ENCODE results near the gene NAP1L1.

NAP1L1 gene

DNA sequence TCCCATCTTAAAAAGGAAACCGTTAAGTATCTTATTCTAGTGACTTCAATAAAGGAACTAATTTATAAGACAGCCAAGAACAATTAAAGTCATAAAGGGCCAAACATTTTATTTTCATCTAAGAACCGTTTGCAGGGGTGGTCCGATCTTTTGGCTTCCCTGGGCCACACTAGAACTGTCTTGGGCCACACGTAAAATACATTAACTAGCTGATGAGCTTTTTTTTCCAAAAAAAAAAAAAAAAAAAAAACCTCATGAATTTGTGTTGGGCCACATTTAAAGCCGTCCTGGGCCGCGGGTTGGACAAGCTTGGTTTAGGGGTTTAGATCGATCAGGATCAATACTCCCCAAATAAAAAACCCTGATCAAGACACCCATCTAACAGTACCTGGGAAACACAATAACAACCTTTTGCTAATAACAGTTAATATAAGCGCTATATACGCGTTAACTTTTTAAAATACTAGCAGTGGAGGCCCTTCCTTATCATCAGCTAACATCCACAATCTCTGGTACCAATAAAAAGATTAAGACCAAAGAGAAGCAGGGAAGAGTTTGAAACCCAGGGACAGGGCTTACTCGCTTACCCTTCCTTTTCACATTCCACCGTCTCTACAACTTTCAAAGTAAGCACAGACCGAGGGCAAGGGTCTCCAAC is 1.1 kb downstream of the NAP1L1 start:
- no peak for DNase-seq

DNA sequence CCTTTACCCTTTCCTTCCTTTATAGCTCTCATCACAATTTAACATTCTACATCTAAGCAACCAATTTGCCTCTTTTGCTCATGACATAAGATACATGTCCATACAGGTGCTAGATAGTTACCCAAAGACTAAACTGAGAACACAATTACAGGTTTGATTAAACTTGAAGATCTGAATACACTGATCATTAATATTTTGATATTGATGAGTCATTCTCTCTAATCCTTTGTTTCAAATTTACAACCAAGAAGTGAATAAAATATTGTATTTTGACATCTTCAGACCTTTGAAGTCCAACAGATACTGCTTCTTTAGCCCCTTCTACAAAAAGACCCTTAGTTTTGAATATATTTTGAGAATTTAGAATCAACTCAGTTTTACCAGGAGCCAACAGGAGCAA is 2.6 kb downstream of the NAP1L1 start:
- no peak for DNase-seq

DNA sequence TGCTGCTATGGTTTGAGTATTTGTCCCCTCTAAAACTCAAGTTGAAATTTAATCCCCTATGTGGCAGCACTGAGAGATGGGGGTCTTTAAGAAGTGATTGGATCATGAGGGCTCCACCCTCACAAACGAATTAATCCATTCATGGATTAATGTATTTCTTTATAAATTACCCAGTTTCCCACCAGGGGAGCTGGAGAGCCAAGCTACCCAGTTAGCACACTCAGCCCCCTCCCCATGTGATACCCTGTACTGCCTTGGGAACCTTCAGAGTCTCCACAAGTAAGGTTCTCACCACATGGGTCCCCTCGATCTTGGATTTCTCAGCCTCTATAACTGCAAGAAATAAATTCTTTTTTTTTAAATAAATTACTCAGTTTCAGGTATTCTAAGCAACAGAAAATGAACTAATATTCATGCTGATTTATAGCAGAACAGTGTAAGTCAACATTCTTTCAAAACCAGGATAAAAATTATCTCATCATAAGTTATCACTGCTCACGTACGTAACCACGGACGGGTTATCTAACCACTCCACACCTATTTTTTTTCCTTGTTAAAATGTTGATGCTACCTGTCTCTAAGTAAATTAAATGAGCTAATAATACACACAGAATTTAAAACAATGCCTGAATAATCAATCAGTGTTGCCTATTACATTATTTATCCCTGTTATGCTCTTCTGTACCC is 3.6 kb downstream of the NAP1L1 start:
- DNase-seq = no peak

- no peak for DNase-seq
Measured at GRCh38 chr12:76080017-76080728, 4.3 kb downstream of the NAP1L1 start.

GRCh38 chr12:76078748-76079147 is 5.7 kb downstream of the NAP1L1 start:
- DNase-seq = no peak

DNA sequence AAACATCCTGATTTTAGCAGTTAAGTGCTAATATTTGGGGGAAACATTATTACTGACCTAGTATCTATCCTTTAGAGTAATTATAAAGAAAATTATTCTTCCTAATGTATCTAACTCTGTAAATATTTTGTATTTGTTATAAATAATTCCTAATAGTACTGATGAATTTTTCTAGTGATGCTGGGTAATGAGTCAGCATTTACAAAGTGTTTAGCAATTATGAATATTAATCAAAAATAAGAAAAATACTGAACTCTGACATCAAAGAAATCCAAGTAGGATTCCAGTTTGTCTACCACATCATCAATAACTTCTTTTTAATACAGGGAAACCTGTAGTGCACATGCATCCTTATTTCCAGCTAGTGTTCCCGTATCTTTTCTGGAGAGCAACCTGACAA is 9.0 kb downstream of the NAP1L1 start:
- DNase-seq = no peak

GRCh38 chr12:76074701-76075336 is 9.7 kb downstream of the NAP1L1 start:
- no peak for DNase-seq

DNA sequence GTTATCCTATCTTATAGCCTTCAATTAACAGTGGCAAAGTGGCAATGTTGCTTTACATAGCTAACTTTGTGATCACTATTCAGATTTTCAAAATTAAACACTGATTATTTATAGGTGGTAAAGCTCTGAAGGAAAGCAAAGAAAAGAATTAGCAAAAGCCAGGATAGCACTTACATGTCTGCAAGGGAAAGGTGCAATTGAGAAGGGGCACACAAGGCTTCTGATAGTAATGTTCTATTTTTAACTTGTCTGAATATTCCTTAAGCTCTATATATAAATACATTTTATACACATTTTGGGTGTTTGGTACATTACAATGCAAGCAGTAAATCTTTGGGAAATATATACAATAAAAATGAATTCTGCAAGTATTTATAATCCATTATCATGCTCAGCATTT is 10.9 kb downstream of the NAP1L1 start:
- no peak for DNase-seq

- DNase-seq = no peak
Measured at GRCh38 chr12:76072568-76072967, 11.9 kb downstream of the NAP1L1 start.

DNA sequence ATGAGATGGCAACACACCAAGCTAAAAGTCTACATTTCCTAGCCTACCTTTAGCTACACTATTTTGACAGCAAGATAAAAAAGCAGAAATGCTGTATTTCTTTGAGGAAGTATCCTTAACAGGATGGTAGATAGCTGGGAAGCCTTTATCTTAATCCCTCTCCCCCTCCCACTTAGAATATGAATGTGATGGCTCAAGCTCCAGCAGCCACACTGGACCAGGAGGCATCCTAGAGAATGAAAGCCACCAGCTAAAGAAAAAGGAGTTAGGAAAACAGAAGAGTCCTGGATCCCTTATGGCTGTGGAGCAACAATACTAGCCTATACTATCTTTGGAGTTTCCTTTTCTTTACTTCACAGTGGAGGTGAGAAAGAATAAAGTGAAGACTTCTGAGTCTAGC is 15.1 kb downstream of the NAP1L1 start:
- DNase-seq = no peak

DNA sequence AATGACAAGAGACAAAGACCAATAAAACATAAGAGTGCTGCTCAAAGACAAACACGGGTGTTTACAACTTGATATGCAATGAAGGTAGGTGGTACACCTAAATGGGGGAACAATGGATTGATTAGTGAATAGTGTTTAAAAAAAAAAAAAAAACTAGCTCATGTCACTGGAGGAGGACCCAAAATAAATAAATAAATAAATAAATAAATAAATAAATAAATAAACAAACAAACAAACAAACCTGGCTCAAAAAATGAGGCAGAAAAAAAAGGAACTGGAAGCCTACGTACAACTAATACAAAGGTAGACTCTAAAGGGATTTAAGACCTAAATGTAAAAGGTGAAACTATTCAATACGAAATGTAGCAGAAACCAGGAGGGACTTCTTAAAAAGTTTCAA is 18.6 kb downstream of the NAP1L1 start:
- no peak for DNase-seq

DNA sequence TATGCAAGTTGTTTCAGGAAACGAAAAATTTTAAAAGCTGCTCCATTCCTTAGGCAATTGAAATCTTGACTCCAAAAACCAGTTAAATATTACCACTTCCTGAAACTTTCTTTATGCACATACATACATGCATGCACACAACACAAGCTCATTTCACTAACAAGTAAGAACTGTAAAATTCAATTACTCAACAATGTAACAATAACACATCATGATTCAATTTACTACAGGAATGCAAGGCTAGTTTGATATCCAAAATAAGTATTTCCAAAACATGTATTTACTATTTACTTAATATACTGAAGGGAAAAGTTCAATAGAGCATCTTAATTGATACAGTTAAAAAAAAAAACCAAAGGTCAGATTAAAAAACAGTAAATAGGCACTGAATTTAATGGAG is 19.6 kb downstream of the NAP1L1 start:
- no peak for DNase-seq

DNA sequence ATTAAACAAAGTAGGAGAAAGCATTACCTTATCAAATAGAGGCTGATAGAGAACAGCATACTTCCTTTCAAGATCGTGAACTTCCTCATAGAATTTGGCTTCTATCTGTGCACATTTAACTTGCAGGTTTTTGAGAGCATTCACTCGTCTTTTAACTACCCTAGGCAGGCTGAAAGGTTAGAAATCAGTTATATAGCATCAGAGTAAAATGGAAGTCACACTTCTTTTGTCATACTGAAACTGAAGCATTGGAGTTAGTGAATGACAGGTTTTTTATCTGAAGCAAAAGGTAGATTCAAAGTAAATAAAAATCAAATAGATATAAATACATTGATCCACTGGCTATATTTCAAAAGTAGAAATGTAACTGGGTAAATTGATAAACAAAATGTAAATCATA is 24.4 kb downstream of the NAP1L1 start:
- DNase-seq = no peak

DNA sequence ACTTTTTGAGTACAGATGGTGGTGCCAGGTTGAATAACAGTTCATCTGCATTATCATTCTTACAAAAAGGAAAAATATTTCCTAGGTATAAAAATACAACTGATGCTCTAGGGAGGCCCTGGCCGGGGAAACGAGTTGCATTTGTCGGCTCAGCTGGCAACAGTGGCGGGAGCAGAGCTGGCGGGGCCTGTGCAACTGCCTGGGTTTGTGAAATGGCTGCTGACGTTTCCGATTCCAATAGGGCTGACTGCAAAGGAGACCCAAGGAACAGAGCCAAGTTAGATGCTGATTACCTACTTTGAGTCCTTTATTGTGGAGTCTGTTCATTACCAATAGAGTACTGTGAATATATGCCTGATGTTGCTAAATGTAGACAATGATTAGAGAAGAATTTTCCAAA is 27.2 kb downstream of the NAP1L1 start:
- no peak for DNase-seq

DNA sequence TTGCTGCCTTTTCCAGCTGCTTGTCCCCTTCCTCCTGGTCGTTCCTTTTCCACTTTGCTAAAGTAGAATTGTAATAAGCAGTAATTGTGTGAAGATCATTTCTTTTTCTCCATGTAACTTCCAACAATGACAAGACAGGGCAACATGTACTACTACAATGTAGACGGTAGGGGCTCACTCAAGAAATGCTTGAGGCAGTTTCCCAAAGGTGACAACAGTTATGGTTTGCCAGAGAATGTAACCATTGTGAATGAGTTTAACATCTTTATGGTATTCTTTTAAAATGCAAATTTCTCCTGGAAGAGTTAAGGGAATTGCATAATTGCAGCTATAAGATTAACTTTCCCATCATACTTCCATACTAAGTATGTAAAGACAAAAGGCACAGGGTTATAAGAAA is 29.1 kb downstream of the NAP1L1 start:
- no peak for DNase-seq

GRCh38 chr12:76049575-76050251 is 34.8 kb downstream of the NAP1L1 start:
- DNase-seq = no peak

GRCh38 chr12:76047742-76048141 is 36.7 kb downstream of the NAP1L1 start:
- no peak for DNase-seq

- DNase-seq = no peak
Measured at GRCh38 chr12:76047060-76047459, 37.4 kb downstream of the NAP1L1 start.

DNA sequence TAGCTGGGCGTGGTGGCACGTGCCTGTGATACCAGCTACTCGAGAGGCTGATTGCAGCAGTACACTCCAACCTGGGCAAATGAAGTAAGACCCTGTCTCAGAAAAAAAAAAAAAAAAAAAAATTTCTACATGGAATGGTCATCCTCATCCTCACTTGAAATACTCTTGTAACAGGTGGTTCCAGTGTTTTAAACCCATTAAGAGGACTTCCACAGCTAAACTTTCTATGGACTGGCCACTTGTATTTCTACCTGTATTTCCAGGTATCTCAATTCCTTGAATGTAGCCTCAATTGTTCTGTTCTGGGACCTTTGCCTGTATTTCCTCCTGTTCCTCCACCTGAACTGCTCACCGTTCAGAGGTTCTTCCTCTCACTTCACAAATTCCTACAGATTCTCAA is 41.1 kb downstream of the NAP1L1 start:
- no peak for DNase-seq

- DNase-seq = no peak
Measured at GRCh38 chr12:76042147-76042546, 42.3 kb downstream of the NAP1L1 start.

DNA sequence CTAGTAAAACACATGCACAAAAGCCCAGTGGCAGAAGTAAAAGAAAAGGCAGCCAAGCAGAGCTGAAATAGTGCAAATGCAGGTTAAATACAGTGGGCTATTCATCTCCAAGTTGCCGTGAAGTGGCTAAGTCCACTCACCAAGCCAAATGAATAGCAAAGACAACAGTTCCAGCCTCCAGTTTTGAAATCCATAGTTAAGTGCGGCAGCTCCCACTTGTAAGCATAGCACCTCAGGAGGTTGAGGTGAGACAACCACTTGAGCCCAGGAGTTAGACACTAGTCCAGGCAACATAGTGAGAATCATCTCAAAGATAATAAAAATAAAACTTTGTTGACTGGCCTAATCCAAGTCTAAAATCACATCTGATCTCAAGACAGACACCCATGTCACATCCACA is 43.1 kb downstream of the NAP1L1 start:
- no peak for DNase-seq

- DNase-seq = no peak
Measured at GRCh38 chr12:76040461-76040860, 44.0 kb downstream of the NAP1L1 start.

GRCh38 chr12:76038176-76038575 is 46.3 kb downstream of the NAP1L1 start:
- no peak for DNase-seq
